Karpas-422 (cell line): Measurements from ENCODE around the gene YTHDF1. TPM values are rescaled to one million over a fixed set of nuclear protein-coding genes. Genes with fewer than 3 reads are reported as not detected.

Experiments
- DNase-seq: peaks from one replicate; pipeline ENCODE4 v3.0.0-alpha.2; 2015
- H2AFZ ChIP-seq: fragments of 200-600 bp; sonication (generic); 2 replicates; pipeline ENCODE4 v1.6.1; 2014; ENCODE audit warnings: antibody characterized with exemption, low read length, mixed read lengths
- H3K27ac ChIP-seq: fragments of 200-600 bp; sonication (generic); 2 replicates; pipeline ENCODE4 v1.5.1; 2014; ENCODE audit warnings: mild to moderate bottlenecking, low read length, moderate library complexity
- H3K27me3 ChIP-seq: fragments of 200-600 bp; sonication (generic); 2 replicates; pipeline ENCODE4 v1.6.1; 2014; ENCODE audit warnings: low read length, mixed read lengths
- H3K36me3 ChIP-seq: fragments of 200-600 bp; sonication (generic); 2 replicates; pipeline ENCODE4 v1.6.1; 2014; ENCODE audit warnings: low read length, mixed read lengths; ENCODE audit not compliant: insufficient read depth
- H3K4me1 ChIP-seq: fragments of 200-600 bp; sonication (generic); 2 replicates; pipeline ENCODE4 v1.6.1; 2014; ENCODE audit warnings: mild to moderate bottlenecking, low read length, mixed read lengths
- H3K4me2 ChIP-seq: fragments of 200-600 bp; sonication (generic); 2 replicates; pipeline ENCODE4 v1.6.1; 2014; ENCODE audit warnings: low read length, low read depth, mild to moderate bottlenecking; ENCODE audit not compliant: poor library complexity, severe bottlenecking
- H3K4me3 ChIP-seq: fragments of 200-600 bp; sonication (generic); 2 replicates; pipeline ENCODE4 v1.5.1; 2014; ENCODE audit warnings: mild to moderate bottlenecking, antibody characterized with exemption, low read length, mixed read lengths
- H3K79me2 ChIP-seq: fragments of 200-600 bp; sonication (generic); 2 replicates; pipeline ENCODE4 v1.6.1; 2014; ENCODE audit warnings: mild to moderate bottlenecking, low read length, mixed read lengths
- H3K9ac ChIP-seq: fragments of 200-600 bp; sonication (generic); 2 replicates; pipeline ENCODE4 v1.6.0; 2014; ENCODE audit warnings: low read length
- H3K9me2 ChIP-seq: fragments of 200-600 bp; sonication (generic), shearing (Covaris generic); replicated peaks from 2 replicates; pipeline ENCODE4 v1.6.0; 2014; ENCODE audit warnings: mild to moderate bottlenecking, low read length, moderate library complexity; ENCODE audit not compliant: insufficient read depth
- H3K9me3 ChIP-seq: fragments of 300-700, 200-600 bp; sonication (generic); 2 replicates; pipeline ENCODE4 v1.6.1; 2014; ENCODE audit warnings: low read length, mixed read lengths
- H4K20me1 ChIP-seq: fragments of 200-600 bp; sonication (generic); 2 replicates; pipeline ENCODE4 v1.6.1; 2014; ENCODE audit warnings: mild to moderate bottlenecking, antibody characterized with exemption, low read length, low read depth; ENCODE audit not compliant: insufficient read depth
- total RNA-seq: library from RNA; depleted of rRNA; stranded (reverse); fragments of >200 nt; shearing (Covaris generic); gene quantifications from 2 replicates; pipeline ENCODE4 v1.2.3, GENCODE V29; 2014; ENCODE audit warnings: low replicate concordance

Gene YTHDF1
- total RNA-seq, 1 experiment from 2014 or later: 24.1 TPM

GRCh38 chr20:63186084-63186483 is 29.8 kb downstream of the YTHDF1 start:
- H3K9me3 ChIP-seq: no peaks in the 10 kb centered on the region
- H3K9ac ChIP-seq: no peak overlapping the region
- no peaks in the 10 kb centered on the region for H3K79me2 ChIP-seq
- no peaks in the 10 kb centered on the region for H3K27me3 ChIP-seq
- H3K27ac ChIP-seq: no peak overlapping the region
- no peak overlapping the region for H3K4me2 ChIP-seq
- no peaks in the 10 kb centered on the region for H3K4me1 ChIP-seq
- H3K9me2 ChIP-seq: no peaks in the 10 kb centered on the region
- H3K36me3 ChIP-seq: no peaks in the 10 kb centered on the region
- H3K4me3 ChIP-seq: no peak overlapping the region
- DNase-seq: no peak
- peaks cover 12% of the 10 kb centered on the region for H4K20me1 ChIP-seq
- no peak overlapping the region for H2AFZ ChIP-seq

GRCh38 chr20:63185215-63185796 is 30.6 kb downstream of the YTHDF1 start:
- Histone ChIP-seq H4K20me1 (peaks cover 12% of the 10 kb centered on the region), H3K27ac (no peak overlapping the region)

GRCh38 chr20:63183422-63184146 is 32.3 kb downstream of the YTHDF1 start:
- no peak overlapping the region for H3K4me3 ChIP-seq
- H3K79me2 ChIP-seq: no peaks in the 10 kb centered on the region
- peaks cover 13% of the 10 kb centered on the region for H4K20me1 ChIP-seq
- no peaks in the 10 kb centered on the region for H3K27me3 ChIP-seq
- H3K4me2 ChIP-seq: no peak overlapping the region
- no peak overlapping the region for H2AFZ ChIP-seq
- peaks cover 6% of the 10 kb centered on the region for H3K4me1 ChIP-seq
- DNase-seq: peak; percentile 82
- H3K27ac ChIP-seq: no peak overlapping the region
- H3K36me3 ChIP-seq: no peaks in the 10 kb centered on the region
- H3K9me3 ChIP-seq: no peaks in the 10 kb centered on the region
- no peaks in the 10 kb centered on the region for H3K9me2 ChIP-seq
- no peak overlapping the region for H3K9ac ChIP-seq

More at GRCh38 chr20:63185215-63185796, 30.6 kb downstream of the YTHDF1 start:
- no peaks in the 10 kb centered on the region for H3K36me3 ChIP-seq
- no peaks in the 10 kb centered on the region for H3K27me3 ChIP-seq
- no peaks in the 10 kb centered on the region for H3K9me2 ChIP-seq
- no peak overlapping the region for H3K4me2 ChIP-seq
- DNase-seq: no peak
- no peaks in the 10 kb centered on the region for H3K79me2 ChIP-seq
- no peak overlapping the region for H2AFZ ChIP-seq
- H3K4me3 ChIP-seq: no peak overlapping the region
- H3K4me1 ChIP-seq: no peaks in the 10 kb centered on the region
- H3K9ac ChIP-seq: no peak overlapping the region
- no peaks in the 10 kb centered on the region for H3K9me3 ChIP-seq

- Histone ChIP-seq H3K36me3 (no peaks in the 10 kb centered on the region), H3K4me1 (peaks cover 6% of the 10 kb centered on the region), H3K9me3 (no peaks in the 10 kb centered on the region), H4K20me1 (peaks cover 13% of the 10 kb centered on the region), H3K27ac (no peak overlapping the region), H3K4me3 (no peak overlapping the region), H3K79me2 (no peaks in the 10 kb centered on the region), H2AFZ (no peak overlapping the region), H3K9me2 (no peaks in the 10 kb centered on the region), H3K4me2 (no peak overlapping the region), H3K9ac (no peak overlapping the region), H3K27me3 (no peaks in the 10 kb centered on the region)
- DNase-seq: no peak
Measured at GRCh38 chr20:63182946-63183415, 33.0 kb downstream of the YTHDF1 start.

GRCh38 chr20:63182425-63182824 is 33.5 kb downstream of the YTHDF1 start:
- no peak for DNase-seq
- Histone ChIP-seq H3K4me2 (no peak overlapping the region), H3K27ac (no peak overlapping the region), H3K27me3 (no peaks in the 10 kb centered on the region), H4K20me1 (peaks cover 13% of the 10 kb centered on the region), H3K9me2 (no peaks in the 10 kb centered on the region), H3K4me3 (no peak overlapping the region), H3K79me2 (no peaks in the 10 kb centered on the region), H2AFZ (no peak overlapping the region), H3K9ac (no peak overlapping the region), H3K9me3 (no peaks in the 10 kb centered on the region), H3K4me1 (peaks cover 6% of the 10 kb centered on the region), H3K36me3 (no peaks in the 10 kb centered on the region)

- Histone ChIP-seq H3K9ac (no peak overlapping the region), H3K9me2 (no peaks in the 10 kb centered on the region), H3K4me1 (peaks cover 6% of the 10 kb centered on the region), H3K79me2 (no peaks in the 10 kb centered on the region), H3K4me2 (no peak overlapping the region), H2AFZ (no peak overlapping the region), H3K36me3 (no peaks in the 10 kb centered on the region), H3K9me3 (no peaks in the 10 kb centered on the region), H3K27ac (no peak overlapping the region), H4K20me1 (peaks cover 13% of the 10 kb centered on the region), H3K4me3 (no peak overlapping the region), H3K27me3 (no peaks in the 10 kb centered on the region)
- DNase-seq: no peak
Measured at GRCh38 chr20:63181226-63181625, 34.7 kb downstream of the YTHDF1 start.

- H3K4me3 ChIP-seq: no peak overlapping the region
- H3K4me1 ChIP-seq: peaks cover 6% of the 10 kb centered on the region
- H2AFZ ChIP-seq: no peak overlapping the region
- H3K9me3 ChIP-seq: no peaks in the 10 kb centered on the region
- no peak for DNase-seq
- no peak overlapping the region for H3K4me2 ChIP-seq
- H3K27me3 ChIP-seq: no peaks in the 10 kb centered on the region
- no peak overlapping the region for H3K27ac ChIP-seq
- H3K79me2 ChIP-seq: no peaks in the 10 kb centered on the region
- no peak overlapping the region for H3K9ac ChIP-seq
- H3K9me2 ChIP-seq: no peaks in the 10 kb centered on the region
- peaks cover 13% of the 10 kb centered on the region for H4K20me1 ChIP-seq
- H3K36me3 ChIP-seq: no peaks in the 10 kb centered on the region
Measured at GRCh38 chr20:63180569-63181185, 35.3 kb downstream of the YTHDF1 start.
